ENCODE data around the gene OSBPL8. TPM values are rescaled to one million over a fixed set of nuclear protein-coding genes. Genes with fewer than 3 reads are reported as not detected.
"Not testable (repeated sequence)": the region's sequence is repeated elsewhere in the genome, so short reads cannot be mapped to it uniquely, and the experiment has no call there.

OSBPL8 gene
- total RNA-seq, 2 donors from 2014 or later: 23.1 to 41.2 TPM

DNA sequence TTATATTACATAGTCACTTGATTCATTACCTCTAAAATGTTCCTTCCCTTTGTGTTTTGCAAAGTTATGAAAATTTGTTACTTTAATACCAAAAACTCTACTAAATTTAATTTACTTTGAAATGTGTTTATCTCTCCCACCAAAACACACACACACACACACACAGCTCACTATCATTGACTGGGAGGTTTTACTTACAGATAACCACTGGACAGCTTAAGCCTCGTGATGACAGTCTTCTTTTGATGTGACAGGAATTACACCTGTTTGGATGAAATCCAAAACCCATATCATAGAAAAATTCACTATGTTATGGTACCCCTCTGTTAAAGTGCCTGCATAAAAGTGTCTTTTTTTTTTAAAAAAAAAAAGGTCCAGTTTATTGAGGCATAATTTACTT, 227.0 kb downstream of the OSBPL8 start:
- Histone ChIP-seq H3K9me3 (no peaks in the 10 kb centered on the region), H3K4me3 (no peak overlapping the region), H3K27me3 (peaks cover 0 to 5% of the 10 kb centered on the region in 2 donors), H3K27ac (no peak overlapping the region), H3K36me3 (replicated peaks in 1 of 2; ENCODE audit: insufficient read depth in 1 of 2, low read depth in 2 of 2) (no peaks in the 10 kb centered on the region), H3K4me1 (no peaks in the 10 kb centered on the region)
- no peak for TF ChIP-seq POLR2A (IDR thresholded peaks at IDR 0.05)
- TF ChIP-seq, protein P1, sequence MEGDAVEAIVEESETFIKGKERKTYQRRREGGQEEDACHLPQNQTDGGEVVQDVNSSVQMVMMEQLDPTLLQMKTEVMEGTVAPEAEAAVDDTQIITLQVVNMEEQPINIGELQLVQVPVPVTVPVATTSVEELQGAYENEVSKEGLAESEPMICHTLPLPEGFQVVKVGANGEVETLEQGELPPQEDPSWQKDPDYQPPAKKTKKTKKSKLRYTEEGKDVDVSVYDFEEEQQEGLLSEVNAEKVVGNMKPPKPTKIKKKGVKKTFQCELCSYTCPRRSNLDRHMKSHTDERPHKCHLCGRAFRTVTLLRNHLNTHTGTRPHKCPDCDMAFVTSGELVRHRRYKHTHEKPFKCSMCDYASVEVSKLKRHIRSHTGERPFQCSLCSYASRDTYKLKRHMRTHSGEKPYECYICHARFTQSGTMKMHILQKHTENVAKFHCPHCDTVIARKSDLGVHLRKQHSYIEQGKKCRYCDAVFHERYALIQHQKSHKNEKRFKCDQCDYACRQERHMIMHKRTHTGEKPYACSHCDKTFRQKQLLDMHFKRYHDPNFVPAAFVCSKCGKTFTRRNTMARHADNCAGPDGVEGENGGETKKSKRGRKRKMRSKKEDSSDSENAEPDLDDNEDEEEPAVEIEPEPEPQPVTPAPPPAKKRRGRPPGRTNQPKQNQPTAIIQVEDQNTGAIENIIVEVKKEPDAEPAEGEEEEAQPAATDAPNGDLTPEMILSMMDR (IDR thresholded peaks at IDR 0.05): no peak
- ATAC-seq (no peak), DNase-seq (no peak)
- WGBS, 2 donors: 10 to 17% methylated on average over 1 of the region's 1 CpG
- intact Hi-C loops (cut with DNase I): no loop called here

DNA sequence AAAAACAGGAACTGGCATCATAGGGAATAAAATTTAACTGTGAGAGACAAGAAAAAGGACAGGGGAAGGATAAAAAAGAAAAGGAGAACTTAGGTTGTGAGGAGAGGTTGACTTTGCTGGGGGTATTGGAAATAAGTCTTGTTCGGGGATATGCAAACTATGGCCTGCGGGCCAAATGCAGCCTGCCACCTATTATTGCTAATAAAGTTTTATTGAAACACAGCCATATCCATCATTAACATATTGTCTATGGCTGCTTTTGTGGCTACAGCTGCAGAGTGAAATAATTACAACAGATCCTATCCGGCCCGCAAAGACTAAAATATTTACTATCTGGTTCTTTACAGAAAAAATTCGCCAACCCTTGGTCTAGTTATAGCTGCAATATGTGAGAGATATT, 230.0 kb downstream of the OSBPL8 start:
- no peak for ATAC-seq

DNA sequence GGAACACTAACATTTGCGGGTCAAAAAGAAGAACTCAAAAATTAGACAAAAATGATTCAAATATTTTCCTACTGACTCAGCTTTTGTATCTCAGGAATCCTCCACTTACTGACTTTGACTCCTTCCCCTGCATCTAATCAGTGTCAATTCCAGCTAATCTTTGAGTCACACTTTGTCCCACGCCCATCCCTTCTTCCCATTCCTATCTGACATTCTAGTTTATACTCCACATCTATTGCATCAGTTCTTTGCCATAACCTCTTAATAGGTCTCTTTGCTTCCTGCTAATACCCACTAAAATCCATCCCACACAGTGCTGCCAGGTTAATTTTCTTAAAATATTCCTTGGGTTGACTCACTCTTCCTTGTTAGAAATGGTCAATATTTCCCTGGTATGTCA, 230.4 kb downstream of the OSBPL8 start:
- Histone ChIP-seq H3K27me3 (peaks cover 0 to 5% of the 10 kb centered on the region in 2 donors), H3K9me3 (no peaks in the 10 kb centered on the region), H3K4me1 (no peaks in the 10 kb centered on the region), H3K4me3 (no peak overlapping the region), H3K27ac (no peak overlapping the region), H3K36me3 (replicated peaks in 1 of 2; ENCODE audit: insufficient read depth in 1 of 2, low read depth in 2 of 2) (no peaks in the 10 kb centered on the region)
- 61 to 70% methylated on average over 2 of the region's 2 CpGs for WGBS, 2 donors
- no peak for DNase-seq
- intact Hi-C loops (cut with DNase I): no loop called here
- TF ChIP-seq, protein P1 (IDR thresholded peaks at IDR 0.05): no peak
- no peak for ATAC-seq

More for the DNA sequence above, 230.0 kb downstream of the OSBPL8 start:
- DNase-seq: no peak
- H3K27ac ChIP-seq: no peak overlapping the region
- H3K9me3 ChIP-seq: no peaks in the 10 kb centered on the region
- no peaks in the 10 kb centered on the region for H3K4me1 ChIP-seq
- WGBS, 2 donors: 82 to 83% methylated on average over 5 of the region's 5 CpGs
- no peak for TF ChIP-seq POLR2A (IDR thresholded peaks at IDR 0.05)
- TF ChIP-seq, protein P1 (IDR thresholded peaks at IDR 0.05): no peak
- no peak overlapping the region for H3K4me3 ChIP-seq
- H3K36me3 ChIP-seq (replicated peaks in 1 of 2; ENCODE audit: insufficient read depth in 1 of 2, low read depth in 2 of 2): no peaks in the 10 kb centered on the region
- H3K27me3 ChIP-seq: peaks cover 0 to 5% of the 10 kb centered on the region in 2 donors
- intact Hi-C loops (cut with DNase I): no loop called here

DNA sequence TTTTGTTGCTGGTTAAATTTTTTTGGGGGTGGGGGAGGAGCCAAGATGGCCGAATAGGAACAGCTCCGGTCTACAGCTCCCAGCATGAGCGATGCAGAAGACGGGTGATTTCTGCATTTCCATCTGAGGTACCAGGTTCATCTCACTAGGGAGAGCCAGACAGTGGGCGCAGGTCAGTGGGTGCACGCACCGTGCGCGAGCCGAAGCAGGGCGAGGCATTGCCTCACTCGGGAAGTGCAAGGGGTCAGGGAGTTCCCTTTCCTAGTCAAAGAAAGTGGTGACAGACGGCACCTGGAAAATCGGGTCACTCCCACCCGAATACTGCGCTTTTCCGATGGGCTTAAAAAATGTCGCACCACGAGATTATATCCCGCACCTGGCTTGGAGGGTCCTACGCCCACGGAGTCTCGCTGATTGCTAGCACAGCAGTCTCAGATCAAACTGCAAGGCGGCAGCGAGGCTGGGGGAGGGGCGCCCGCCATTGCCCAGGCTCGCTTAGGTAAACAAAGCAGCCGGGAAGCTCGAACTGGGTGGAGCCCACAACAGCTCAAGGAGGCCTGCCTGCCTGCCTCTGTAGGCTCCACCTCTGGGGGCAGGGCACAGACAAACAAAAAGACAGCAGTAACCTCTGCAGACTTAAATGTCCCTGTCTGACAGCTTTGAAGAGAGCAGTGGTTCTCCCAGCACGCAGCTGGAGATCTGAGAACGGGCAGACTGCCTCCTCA, 239.8 kb downstream of the OSBPL8 start:
- H3K27me3 ChIP-seq; H3K27ac ChIP-seq; DNase-seq; H3K4me1 ChIP-seq; H3K4me3 ChIP-seq; intact Hi-C loops (cut with DNase I); H3K36me3 ChIP-seq (replicated peaks in 1 of 2; ENCODE audit: insufficient read depth in 1 of 2, low read depth in 2 of 2); H3K9me3 ChIP-seq; ATAC-seq: not testable (repeated sequence)
- 65 to 85% methylated on average over 17 to 29 of the region's 32 CpGs for WGBS, 2 donors

DNA sequence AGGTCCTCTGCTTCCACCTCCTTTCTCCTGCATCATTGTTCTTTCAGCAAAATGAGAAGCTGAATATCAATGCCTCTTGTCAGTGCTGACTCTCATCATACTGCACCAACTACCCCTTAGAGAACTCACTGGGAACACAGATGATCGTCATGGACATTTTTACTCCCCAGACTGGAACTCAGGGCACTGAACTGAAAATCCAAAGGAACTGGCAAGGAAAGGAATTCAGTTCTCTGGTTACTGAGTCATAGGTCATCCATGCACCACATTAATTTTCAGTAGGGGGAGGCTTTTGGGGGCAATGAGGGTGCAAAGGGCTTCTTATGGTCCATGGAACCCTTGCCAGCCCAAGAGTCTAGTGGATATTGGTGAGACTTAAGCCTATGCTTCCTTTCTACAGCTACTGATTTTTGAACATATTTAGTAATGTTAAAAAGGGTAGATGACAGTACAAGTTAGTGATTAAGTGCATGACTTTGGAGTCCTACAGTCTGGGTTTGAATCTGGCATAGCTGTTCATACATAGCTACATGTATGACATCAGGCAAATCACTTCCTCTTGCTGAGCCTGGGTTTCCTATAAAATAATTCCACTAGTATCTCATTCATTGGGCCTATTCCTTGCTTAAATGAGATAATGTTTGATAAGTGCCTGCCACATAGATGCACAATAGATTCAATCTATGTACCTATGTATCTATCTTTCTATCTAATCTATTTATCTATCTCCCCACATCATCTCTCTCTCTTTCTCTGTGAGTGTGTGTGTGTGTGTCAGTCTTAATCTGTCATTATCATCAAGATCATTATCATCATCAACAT, 240.6 kb downstream of the OSBPL8 start:
- ATAC-seq: no peak
- intact Hi-C loops (cut with DNase I): no loop called here
- 57 to 71% methylated on average over 1 of the region's 1 CpG for WGBS, 2 donors

More for the DNA sequence above, 240.6 kb downstream of the OSBPL8 start:
- DNase-seq: no peak
- Histone ChIP-seq H3K27me3 (no peaks in the 10 kb centered on the region), H3K4me1 (no peaks in the 10 kb centered on the region), H3K4me3 (no peak overlapping the region), H3K27ac (no peak overlapping the region), H3K9me3 (no peaks in the 10 kb centered on the region), H3K36me3 (replicated peaks in 1 of 2; ENCODE audit: insufficient read depth in 1 of 2, low read depth in 2 of 2) (no peaks in the 10 kb centered on the region)
- TF ChIP-seq POLR2A (IDR thresholded peaks at IDR 0.05): no peak
- TF ChIP-seq, protein P1 (IDR thresholded peaks at IDR 0.05): no peak

All from body of pancreas (tissue), 4 donors.